ENCODE results near the gene SELENOO.
"Not testable (repeated sequence)": the region's sequence is repeated elsewhere in the genome, so short reads cannot be mapped to it uniquely, and the experiment has no call there.

SELENOO gene

GRCh38 chr22:50165436-50166123, 35.2 kb upstream of the SELENOO start:
- peaks cover 7% of the 10 kb centered on the region for H3K27me3 ChIP-seq (ENCODE audit: insufficient read depth, poor library complexity, severe bottlenecking)
- no peaks in the 10 kb centered on the region for H3K36me3 ChIP-seq (ENCODE audit: low read depth)
- TF ChIP-seq CTCF (IDR thresholded peaks at IDR 0.05; ENCODE audit: poor library complexity, severe bottlenecking): no peak
- H3K4me3 ChIP-seq (ENCODE audit: severe bottlenecking): no peak overlapping the region
- DNase-seq (ENCODE audit: low spot score) (peak; percentile 48), ATAC-seq (ENCODE audit: low read depth) (no peak)
- no peaks in the 10 kb centered on the region for H3K4me1 ChIP-seq (ENCODE audit: insufficient read depth, poor library complexity, severe bottlenecking)
- H3K27ac ChIP-seq (ENCODE audit: poor library complexity, severe bottlenecking): no peak overlapping the region
- no peaks in the 10 kb centered on the region for H3K9me3 ChIP-seq (ENCODE audit: severe bottlenecking)

- peak; percentile 40 for DNase-seq (ENCODE audit: low spot score)
Observed at GRCh38 chr22:50167689-50168489, 32.9 kb upstream of the SELENOO start.

GRCh38 chr22:50168490-50169180, 32.2 kb upstream of the SELENOO start:
- not testable (repeated sequence) for ATAC-seq (ENCODE audit: low read depth); H3K4me3 ChIP-seq (ENCODE audit: severe bottlenecking); H3K9me3 ChIP-seq (ENCODE audit: severe bottlenecking); H3K4me1 ChIP-seq (ENCODE audit: insufficient read depth, poor library complexity, severe bottlenecking); H3K27me3 ChIP-seq (ENCODE audit: insufficient read depth, poor library complexity, severe bottlenecking); H3K27ac ChIP-seq (ENCODE audit: poor library complexity, severe bottlenecking); DNase-seq (ENCODE audit: low spot score); H3K36me3 ChIP-seq (ENCODE audit: low read depth)

More at GRCh38 chr22:50167689-50168489, 32.9 kb upstream of the SELENOO start:
- no peak for ATAC-seq (ENCODE audit: low read depth)
- H3K27me3 ChIP-seq (ENCODE audit: insufficient read depth, poor library complexity, severe bottlenecking): peaks cover 7% of the 10 kb centered on the region
- no peaks in the 10 kb centered on the region for H3K36me3 ChIP-seq (ENCODE audit: low read depth)
- H3K4me3 ChIP-seq (ENCODE audit: severe bottlenecking): no peak overlapping the region
- no peak overlapping the region for H3K27ac ChIP-seq (ENCODE audit: poor library complexity, severe bottlenecking)
- TF ChIP-seq CTCF (IDR thresholded peaks at IDR 0.05; ENCODE audit: poor library complexity, severe bottlenecking): no peak
- no peaks in the 10 kb centered on the region for H3K9me3 ChIP-seq (ENCODE audit: severe bottlenecking)
- no peaks in the 10 kb centered on the region for H3K4me1 ChIP-seq (ENCODE audit: insufficient read depth, poor library complexity, severe bottlenecking)

GRCh38 chr22:50169181-50169759, 31.5 kb upstream of the SELENOO start:
- Histone ChIP-seq H3K27ac (ENCODE audit: poor library complexity, severe bottlenecking) (no peak overlapping the region), H3K27me3 (ENCODE audit: insufficient read depth, poor library complexity, severe bottlenecking) (peaks cover 7% of the 10 kb centered on the region), H3K4me3 (ENCODE audit: severe bottlenecking) (peak overlapping the region; percentile 48), H3K4me1 (ENCODE audit: insufficient read depth, poor library complexity, severe bottlenecking) (no peaks in the 10 kb centered on the region), H3K36me3 (ENCODE audit: low read depth) (no peaks in the 10 kb centered on the region), H3K9me3 (ENCODE audit: severe bottlenecking) (no peaks in the 10 kb centered on the region)
- no peak for TF ChIP-seq CTCF (IDR thresholded peaks at IDR 0.05; ENCODE audit: poor library complexity, severe bottlenecking)
- ATAC-seq (ENCODE audit: low read depth) (no peak), DNase-seq (ENCODE audit: low spot score) (no peak)

- H3K4me1 ChIP-seq (ENCODE audit: insufficient read depth, poor library complexity, severe bottlenecking): no peaks in the 10 kb centered on the region
- H3K9me3 ChIP-seq (ENCODE audit: severe bottlenecking): no peaks in the 10 kb centered on the region
- H3K27ac ChIP-seq (ENCODE audit: poor library complexity, severe bottlenecking): no peak overlapping the region
- H3K27me3 ChIP-seq (ENCODE audit: insufficient read depth, poor library complexity, severe bottlenecking): peaks cover 7% of the 10 kb centered on the region
- ATAC-seq (ENCODE audit: low read depth) (no peak), DNase-seq (ENCODE audit: low spot score) (no peak)
- H3K4me3 ChIP-seq (ENCODE audit: severe bottlenecking): peak overlapping the region; percentile 48
- TF ChIP-seq CTCF (IDR thresholded peaks at IDR 0.05; ENCODE audit: poor library complexity, severe bottlenecking): no peak
- H3K36me3 ChIP-seq (ENCODE audit: low read depth): no peaks in the 10 kb centered on the region
Observed at GRCh38 chr22:50169774-50170341, 31.0 kb upstream of the SELENOO start.
